ACC112 (cell line): ENCODE results near the gene ABCA1.

ENCODE experiments used
- H2AFZ ChIP-seq: fragments of 200-600 bp; sonication (generic); one replicate; pipeline ENCODE4 v1.6.0; 2017; ENCODE audit warnings: antibody characterized with exemption, low read length; ENCODE audit not compliant: unreplicated experiment
- H3K27ac ChIP-seq: fragments of 200-600 bp; sonication (generic); 2 replicates; pipeline ENCODE4 v1.5.1; 2014; ENCODE audit warnings: low read depth, mild to moderate bottlenecking, antibody characterized with exemption, low read length, moderate library complexity
- H3K27me3 ChIP-seq: fragments of 200-600 bp; sonication (generic); 2 replicates; pipeline ENCODE4 v1.6.1; 2014; ENCODE audit warnings: mild to moderate bottlenecking, antibody characterized with exemption, low read length, moderate library complexity, mixed read lengths; ENCODE audit not compliant: insufficient read depth
- H3K36me3 ChIP-seq: fragments of 200-600 bp; sonication (generic); 2 replicates; pipeline ENCODE4 v1.6.1; 2016; ENCODE audit warnings: mild to moderate bottlenecking, antibody characterized with exemption, low read length, moderate library complexity, mixed read lengths; ENCODE audit not compliant: insufficient read depth
- H3K4me1 ChIP-seq: fragments of 200-600 bp; sonication (generic); one replicate; pipeline ENCODE4 v1.6.1; 2016; ENCODE audit warnings: low read length, mixed read lengths; ENCODE audit not compliant: insufficient read depth, unreplicated experiment, control insufficient read depth
- H3K4me3 ChIP-seq: fragments of 200-600 bp; sonication (generic); 2 replicates; pipeline ENCODE4 v1.5.1; 2014; ENCODE audit warnings: mild to moderate bottlenecking, low read depth, low read length
- H3K79me2 ChIP-seq: fragments of 200-600 bp; sonication (generic); one replicate; pipeline ENCODE4 v1.6.0; 2016; ENCODE audit warnings: low read length; ENCODE audit not compliant: control insufficient read depth, unreplicated experiment, insufficient read depth

Gene ABCA1

DNA sequence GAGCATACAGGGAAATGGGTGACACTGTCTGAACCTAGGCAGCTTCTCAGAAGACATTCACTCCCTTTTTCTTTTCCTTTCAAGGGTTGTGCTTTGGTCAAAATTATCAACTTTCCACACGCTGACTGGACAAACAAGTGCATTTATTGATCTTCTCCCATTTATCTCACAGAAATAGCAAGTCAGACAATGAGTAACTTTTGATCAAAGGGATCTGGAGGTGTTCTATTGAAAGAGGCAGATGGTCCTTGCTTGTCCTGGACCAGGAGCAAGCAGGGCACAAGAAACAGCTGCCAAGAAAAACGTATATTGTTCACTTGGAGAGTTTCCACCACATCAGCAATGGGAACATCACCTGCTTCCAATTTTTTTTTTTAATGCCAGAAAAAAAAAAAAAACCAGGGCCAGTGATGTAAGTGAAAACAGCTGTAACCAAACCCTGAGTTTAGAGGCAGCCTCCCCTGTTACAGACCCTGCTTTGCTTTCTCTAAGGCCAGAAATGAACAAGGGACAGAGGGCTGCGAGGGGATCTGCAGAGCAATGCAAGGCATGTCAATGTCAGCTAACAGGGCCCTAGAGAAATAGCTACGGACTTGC, 84.2 kb downstream of the ABCA1 start:
- no peaks in the 10 kb centered on the region for H3K4me1 ChIP-seq
- no peak overlapping the region for H3K27ac ChIP-seq
- no peak overlapping the region for H3K4me3 ChIP-seq
- no peak overlapping the region for H2AFZ ChIP-seq
- no peaks in the 10 kb centered on the region for H3K27me3 ChIP-seq
- peaks cover 3% of the 10 kb centered on the region; the same call in 1 of the 2 replicates for H3K36me3 ChIP-seq
- no peaks in the 10 kb centered on the region for H3K79me2 ChIP-seq

DNA sequence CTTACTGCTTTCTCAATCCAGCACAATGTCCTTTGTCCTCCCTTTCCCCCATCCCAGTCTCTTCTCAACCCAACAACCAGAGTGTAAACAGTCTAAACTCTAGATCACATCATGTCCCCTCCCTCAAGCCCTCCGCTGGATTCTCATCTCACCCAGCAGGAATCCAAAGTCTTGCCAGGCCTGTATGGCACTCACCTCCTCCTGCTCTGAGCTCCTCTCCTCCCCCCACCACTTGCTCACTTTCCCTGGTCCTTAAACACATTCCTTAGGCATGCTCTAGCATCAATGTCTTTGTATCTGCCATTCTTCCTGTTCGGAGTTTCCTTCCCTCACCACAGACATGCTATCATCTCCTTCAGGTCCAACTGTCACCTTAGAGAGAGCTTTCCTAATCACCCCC, 85.3 kb downstream of the ABCA1 start:
- H3K4me1 ChIP-seq: no peaks in the 10 kb centered on the region

DNA sequence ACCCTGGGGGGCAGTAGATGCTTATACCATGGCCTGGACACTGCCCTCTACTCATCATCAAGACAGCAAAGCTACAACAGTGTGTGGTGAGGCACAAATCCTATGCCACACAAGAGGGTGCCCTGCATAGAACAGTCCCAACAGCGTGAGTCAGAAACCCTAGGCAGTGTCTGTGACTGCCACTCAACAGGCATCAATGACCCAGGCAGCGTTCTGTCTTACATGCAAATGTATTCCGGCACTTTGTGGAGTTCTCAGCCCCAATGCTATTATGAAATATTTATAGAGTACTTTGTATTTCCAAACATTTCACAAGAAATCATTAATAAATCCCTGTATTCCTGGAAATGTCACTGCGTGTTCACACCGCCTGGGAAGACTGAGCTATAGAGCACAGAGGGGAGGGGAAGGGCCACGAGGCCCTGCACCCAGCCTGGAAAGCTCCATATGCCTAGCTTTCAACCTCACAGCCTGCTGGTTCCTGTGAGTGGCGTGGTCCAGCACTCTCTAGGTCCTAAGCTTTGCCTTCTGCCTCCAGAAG, 86.3 kb downstream of the ABCA1 start:
- no peaks in the 10 kb centered on the region for H3K79me2 ChIP-seq
- H3K4me1 ChIP-seq: peaks cover 1% of the 10 kb centered on the region
- H2AFZ ChIP-seq: no peak overlapping the region
- H3K27me3 ChIP-seq: no peaks in the 10 kb centered on the region
- peaks cover 3% of the 10 kb centered on the region; the same call in 1 of the 2 replicates for H3K36me3 ChIP-seq
- H3K4me3 ChIP-seq: no peak overlapping the region
- no peak overlapping the region for H3K27ac ChIP-seq

More for the DNA sequence above, 85.3 kb downstream of the ABCA1 start:
- Histone ChIP-seq H2AFZ (no peak overlapping the region), H3K4me3 (no peak overlapping the region), H3K36me3 (peaks cover 3% of the 10 kb centered on the region; the same call in 1 of the 2 replicates), H3K79me2 (no peaks in the 10 kb centered on the region), H3K27me3 (no peaks in the 10 kb centered on the region), H3K27ac (no peak overlapping the region)

DNA sequence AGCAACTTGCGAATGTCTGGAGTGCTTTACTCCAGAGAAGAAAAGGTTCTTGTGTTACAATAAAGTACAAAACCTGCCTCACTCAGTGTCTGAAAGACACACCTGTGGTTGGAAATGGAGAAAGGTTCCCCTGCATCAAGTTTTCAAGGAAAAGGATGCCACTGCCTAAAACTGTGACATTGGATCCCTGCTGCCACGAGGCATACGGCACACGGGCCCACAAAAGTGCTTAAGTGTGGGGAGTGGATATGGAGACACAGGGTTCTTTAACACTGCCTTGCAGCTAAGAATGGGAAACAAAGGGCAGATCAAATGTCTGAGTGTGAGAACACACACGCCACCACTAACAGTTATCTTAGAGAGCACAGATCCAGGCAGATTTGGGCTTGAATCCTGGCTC, 89.0 kb downstream of the ABCA1 start:
- no peak overlapping the region for H3K4me3 ChIP-seq
- no peaks in the 10 kb centered on the region for H3K79me2 ChIP-seq
- H3K27ac ChIP-seq: no peak overlapping the region
- H2AFZ ChIP-seq: no peak overlapping the region
- H3K4me1 ChIP-seq: peaks cover 10% of the 10 kb centered on the region
- H3K27me3 ChIP-seq: no peaks in the 10 kb centered on the region
- H3K36me3 ChIP-seq: no peaks in the 10 kb centered on the region

DNA sequence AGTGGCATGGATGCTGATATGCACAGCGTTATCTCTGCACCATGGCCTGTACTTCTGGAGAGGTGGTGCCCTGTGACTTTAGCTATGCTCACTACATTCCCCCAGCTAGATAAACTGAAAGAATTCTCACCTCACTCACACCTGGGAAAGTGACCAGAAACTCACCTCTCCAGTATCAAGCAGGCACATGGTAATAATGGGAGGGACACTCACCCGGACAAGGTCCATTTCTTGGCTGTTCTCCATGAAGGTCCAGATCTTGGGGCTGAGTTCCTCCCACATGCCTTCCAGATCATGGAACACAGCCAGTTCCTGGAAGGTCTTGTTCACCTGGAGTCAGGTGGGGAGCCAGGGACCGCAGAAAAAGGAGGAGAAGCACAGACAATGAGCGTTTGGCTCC, 91.2 kb downstream of the ABCA1 start:
- Histone ChIP-seq H3K36me3 (0 out of 2 replicates have a peak, but pooled peaks cover 6% of the 10 kb centered on the region), H3K4me1 (peaks cover 16% of the 10 kb centered on the region), H3K4me3 (no peak overlapping the region)

DNA sequence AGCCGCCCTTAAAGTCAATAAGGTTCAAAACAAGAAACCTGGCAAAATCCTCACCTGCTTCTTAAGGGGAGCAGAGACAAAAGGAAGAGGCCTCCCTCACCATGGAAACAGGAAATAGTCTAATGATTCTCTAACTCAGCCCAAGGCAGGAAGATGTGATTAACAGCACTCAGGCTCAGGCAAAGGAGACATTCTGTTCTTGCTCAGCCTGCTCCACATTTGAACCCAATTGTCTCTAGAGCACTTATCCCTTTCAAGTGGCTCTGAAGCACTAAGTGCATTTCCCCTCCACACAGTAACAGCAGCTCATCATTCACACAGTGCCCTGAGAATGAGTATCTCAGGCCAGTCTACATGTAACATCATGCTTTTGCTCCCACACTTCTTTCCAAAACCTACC, 91.7 kb downstream of the ABCA1 start:
- Histone ChIP-seq H3K27ac (0 out of 2 replicates have a peak overlapping the region, but pooled peaks have one; percentile 14), H3K36me3 (0 out of 2 replicates have a peak, but pooled peaks cover 6% of the 10 kb centered on the region)

More for the DNA sequence above, 91.2 kb downstream of the ABCA1 start:
- H3K27ac ChIP-seq: no peak overlapping the region
- no peaks in the 10 kb centered on the region for H3K27me3 ChIP-seq
- no peak overlapping the region for H2AFZ ChIP-seq
- no peaks in the 10 kb centered on the region for H3K79me2 ChIP-seq

DNA sequence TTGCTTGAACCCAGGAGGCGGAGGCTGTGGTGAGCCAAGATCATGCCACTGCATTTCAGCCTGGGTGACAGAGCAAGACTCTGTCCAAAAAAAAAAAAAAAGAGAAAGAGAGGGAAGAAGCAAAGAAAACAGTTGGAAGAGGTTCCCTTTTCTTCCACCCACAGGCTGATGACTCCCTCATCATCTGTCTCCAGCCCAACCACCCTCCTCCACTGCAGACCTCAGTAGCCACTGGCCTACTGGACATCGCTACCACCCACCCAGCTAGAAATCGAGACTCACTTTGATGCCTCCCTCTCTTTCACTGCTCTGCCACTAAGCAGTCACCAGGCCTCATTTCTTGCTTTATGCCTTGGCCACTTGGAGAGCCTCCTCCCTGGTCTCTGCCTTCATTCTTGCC, 92.8 kb downstream of the ABCA1 start:
- H3K27ac ChIP-seq: no peak overlapping the region
- peaks cover 29% of the 10 kb centered on the region for H3K4me1 ChIP-seq
- H2AFZ ChIP-seq: no peak overlapping the region
- peaks cover 8% of the 10 kb centered on the region; the same call in 1 of the 2 replicates for H3K36me3 ChIP-seq
- H3K4me3 ChIP-seq: no peak overlapping the region
- no peaks in the 10 kb centered on the region for H3K79me2 ChIP-seq
- H3K27me3 ChIP-seq: no peaks in the 10 kb centered on the region

More for the DNA sequence above, 91.7 kb downstream of the ABCA1 start:
- H2AFZ ChIP-seq: no peak overlapping the region
- no peak overlapping the region for H3K4me3 ChIP-seq
- no peaks in the 10 kb centered on the region for H3K27me3 ChIP-seq
- H3K79me2 ChIP-seq: no peaks in the 10 kb centered on the region
- H3K4me1 ChIP-seq: peaks cover 21% of the 10 kb centered on the region

DNA sequence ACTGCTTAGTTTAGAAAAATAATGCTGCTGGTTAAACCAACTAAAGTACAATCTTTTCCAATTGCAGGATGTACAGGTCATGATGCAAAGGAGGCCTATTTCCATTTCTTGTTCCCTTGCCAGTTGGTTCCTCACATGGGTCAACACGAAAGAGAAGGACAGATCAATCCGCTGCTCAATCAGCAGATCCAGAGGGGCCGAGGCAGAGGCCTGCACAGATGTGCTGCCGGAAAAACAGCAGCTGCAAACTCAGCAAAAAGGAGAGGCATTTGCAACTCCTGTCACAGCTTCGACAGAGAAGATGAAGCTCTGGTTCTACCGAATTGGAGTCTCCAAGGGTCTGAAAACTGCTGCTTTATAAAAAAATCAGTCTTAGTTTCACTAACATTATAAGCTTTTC, 94.3 kb downstream of the ABCA1 start:
- Histone ChIP-seq H2AFZ (no peak overlapping the region), H3K27ac (no peak overlapping the region), H3K36me3 (peaks cover 16% of the 10 kb centered on the region; the same call in 1 of the 2 replicates), H3K4me3 (no peak overlapping the region), H3K4me1 (peaks cover 39% of the 10 kb centered on the region), H3K79me2 (no peaks in the 10 kb centered on the region), H3K27me3 (no peaks in the 10 kb centered on the region)

DNA sequence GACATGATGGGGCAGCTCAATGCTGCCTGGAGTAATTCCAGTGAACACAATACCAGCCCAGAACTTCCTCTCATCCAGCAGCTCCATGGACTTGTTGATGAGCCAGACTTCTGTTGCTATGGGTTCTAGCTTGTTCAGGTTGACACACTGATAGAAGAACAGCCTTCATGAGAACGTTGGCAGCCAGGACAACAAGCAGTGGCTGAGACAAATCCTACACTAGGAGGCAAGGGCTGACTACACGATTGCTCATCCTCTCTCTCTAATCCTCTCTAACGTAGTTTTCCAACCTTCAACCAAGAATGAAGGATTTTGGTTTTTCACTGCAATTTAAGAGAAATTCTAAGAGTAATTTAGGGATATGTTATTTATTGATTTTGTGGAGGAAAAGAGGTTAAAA, 96.3 kb downstream of the ABCA1 start:
- H3K4me1 ChIP-seq: peaks cover 38% of the 10 kb centered on the region
- H3K36me3 ChIP-seq: peaks cover 34% of the 10 kb centered on the region
- H3K27ac ChIP-seq: peak overlapping the region; percentile 67

DNA sequence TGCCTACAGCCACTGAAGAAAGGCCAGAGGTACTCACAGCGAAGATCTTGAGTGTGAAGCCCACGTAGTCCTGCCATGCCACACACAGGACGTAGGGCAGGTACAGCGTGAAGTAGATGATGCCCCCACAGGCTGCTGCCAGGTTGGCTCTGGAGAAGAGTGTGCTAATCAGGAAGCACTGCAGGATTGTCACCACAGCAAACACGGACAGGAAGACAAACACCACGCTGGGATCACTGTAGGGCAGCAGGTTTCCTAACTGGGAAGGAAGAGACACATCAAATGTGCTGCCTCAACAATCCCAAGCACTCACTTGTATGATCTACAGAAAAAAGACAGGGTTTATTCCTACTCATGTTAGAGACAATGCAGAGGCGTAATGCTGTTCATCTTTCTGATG, 101.0 kb downstream of the ABCA1 start:
- no peak overlapping the region for H3K4me3 ChIP-seq
- H3K4me1 ChIP-seq: peaks cover 24% of the 10 kb centered on the region
- no peak overlapping the region for H2AFZ ChIP-seq
- H3K79me2 ChIP-seq: no peaks in the 10 kb centered on the region
- H3K36me3 ChIP-seq: peaks cover 42% of the 10 kb centered on the region
- H3K27me3 ChIP-seq: no peaks in the 10 kb centered on the region
- H3K27ac ChIP-seq: no peak overlapping the region

More for the DNA sequence above, 96.3 kb downstream of the ABCA1 start:
- no peak overlapping the region for H3K4me3 ChIP-seq
- H2AFZ ChIP-seq: no peak overlapping the region
- H3K79me2 ChIP-seq: no peaks in the 10 kb centered on the region
- H3K27me3 ChIP-seq: no peaks in the 10 kb centered on the region
